Measurements from ENCODE around the gene SLC37A1. TPM values are rescaled to one million over a fixed set of nuclear protein-coding genes. Genes with fewer than 3 reads are reported as not detected.
"Not testable (repeated sequence)": the region's sequence is repeated elsewhere in the genome, so short reads cannot be mapped to it uniquely, and the experiment has no call there.

The SLC37A1 gene
- total RNA-seq, 2 donors from 2014 or later: 6.6 to 9.6 TPM

GRCh38 chr21:42624936-42625335, 111.3 kb downstream of the SLC37A1 start:
- H3K4me1 ChIP-seq (ENCODE audit: control insufficient read depth in 1 of 2, low read depth in 2 of 2): no peaks in the 10 kb centered on the region
- no peak overlapping the region for H3K27ac ChIP-seq
- H3K27me3 ChIP-seq (replicated peaks; ENCODE audit: insufficient read depth): no peaks in the 10 kb centered on the region
- no peaks in the 10 kb centered on the region for H3K9me3 ChIP-seq
- no peaks in the 10 kb centered on the region for H3K36me3 ChIP-seq
- DNase-seq (ENCODE audit: low spot score): no peak
- no peak overlapping the region for H3K4me3 ChIP-seq
- TF ChIP-seq CTCF (IDR thresholded peaks at IDR 0.05): no peak
- ATAC-seq (ENCODE audit: insufficient number of reproducible peaks, low FRiP score, low read depth): no peak

DNA sequence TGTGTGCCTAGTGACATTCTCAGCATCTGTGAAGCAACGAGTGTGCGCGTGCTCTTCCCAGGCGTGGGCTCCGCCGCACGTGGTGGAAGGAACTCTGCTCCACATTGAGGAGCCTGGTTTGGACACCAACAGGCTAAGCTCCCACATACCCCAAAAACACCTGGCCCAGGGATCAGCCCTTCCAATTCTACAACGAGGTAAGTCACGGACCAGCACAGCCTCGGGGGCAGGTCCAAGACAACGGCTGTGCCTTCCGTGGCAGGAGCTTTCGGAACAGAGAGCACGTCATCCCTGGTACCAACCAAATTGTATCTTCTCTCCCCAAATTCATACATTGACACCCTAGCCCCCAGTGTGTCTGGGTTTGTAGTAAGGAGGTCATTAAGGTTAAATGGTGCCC, 112.5 kb downstream of the SLC37A1 start:
- H3K4me3 ChIP-seq: no peak overlapping the region
- DNase-seq (ENCODE audit: low spot score) (no peak), ATAC-seq (ENCODE audit: insufficient number of reproducible peaks, low FRiP score, low read depth) (no peak)
- H3K27me3 ChIP-seq (replicated peaks; ENCODE audit: insufficient read depth): no peaks in the 10 kb centered on the region
- H3K4me1 ChIP-seq (ENCODE audit: control insufficient read depth in 1 of 2, low read depth in 2 of 2): no peaks in the 10 kb centered on the region
- H3K27ac ChIP-seq: no peak overlapping the region
- TF ChIP-seq CTCF (IDR thresholded peaks at IDR 0.05): no peak
- H3K9me3 ChIP-seq: no peaks in the 10 kb centered on the region
- no peaks in the 10 kb centered on the region for H3K36me3 ChIP-seq

DNA sequence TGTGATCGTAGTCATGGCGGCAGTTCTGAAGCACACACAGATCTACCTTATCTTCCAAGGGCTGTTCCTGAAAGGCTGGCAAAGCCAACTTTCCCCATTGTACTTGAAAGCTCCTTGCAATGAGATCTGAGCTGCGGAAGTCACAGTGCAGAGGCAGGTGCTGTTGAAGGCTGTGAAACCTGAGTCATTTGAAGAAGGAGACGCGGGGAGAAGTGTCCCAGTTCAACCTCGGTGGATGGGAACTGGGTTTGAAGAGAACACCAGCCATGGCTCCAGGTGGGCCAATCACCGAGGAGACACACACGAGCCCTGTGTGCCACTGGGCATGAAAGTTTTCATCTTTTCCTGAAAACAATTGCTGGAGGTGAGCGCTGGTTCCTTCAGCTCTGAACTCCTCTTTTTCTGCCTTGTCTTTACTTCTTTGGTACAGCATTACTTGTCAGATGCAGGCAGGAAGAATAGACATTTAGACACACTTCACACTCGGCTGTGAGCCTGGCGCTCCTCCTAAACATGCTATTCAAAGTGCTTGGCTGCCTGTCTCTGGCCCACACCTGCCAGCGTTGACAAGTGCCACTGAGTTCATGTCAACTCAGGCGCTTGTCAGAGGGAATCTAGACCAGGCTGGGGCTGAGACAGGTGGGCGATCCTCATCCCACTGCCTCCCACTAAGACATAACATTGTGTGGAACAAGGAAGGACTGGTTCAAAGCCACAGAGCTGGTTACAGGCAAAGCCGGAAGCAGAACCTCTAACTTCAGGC, 114.1 kb downstream of the SLC37A1 start:
- H3K9me3 ChIP-seq: no peaks in the 10 kb centered on the region
- ATAC-seq (ENCODE audit: insufficient number of reproducible peaks, low FRiP score, low read depth) (no peak), DNase-seq (ENCODE audit: low spot score) (no peak)
- H3K36me3 ChIP-seq: no peaks in the 10 kb centered on the region
- H3K27me3 ChIP-seq (replicated peaks; ENCODE audit: insufficient read depth): no peaks in the 10 kb centered on the region
- no peak for TF ChIP-seq CTCF (IDR thresholded peaks at IDR 0.05)
- no peaks in the 10 kb centered on the region for H3K4me1 ChIP-seq (ENCODE audit: control insufficient read depth in 1 of 2, low read depth in 2 of 2)
- no peak overlapping the region for H3K27ac ChIP-seq
- H3K4me3 ChIP-seq: no peak overlapping the region

DNA sequence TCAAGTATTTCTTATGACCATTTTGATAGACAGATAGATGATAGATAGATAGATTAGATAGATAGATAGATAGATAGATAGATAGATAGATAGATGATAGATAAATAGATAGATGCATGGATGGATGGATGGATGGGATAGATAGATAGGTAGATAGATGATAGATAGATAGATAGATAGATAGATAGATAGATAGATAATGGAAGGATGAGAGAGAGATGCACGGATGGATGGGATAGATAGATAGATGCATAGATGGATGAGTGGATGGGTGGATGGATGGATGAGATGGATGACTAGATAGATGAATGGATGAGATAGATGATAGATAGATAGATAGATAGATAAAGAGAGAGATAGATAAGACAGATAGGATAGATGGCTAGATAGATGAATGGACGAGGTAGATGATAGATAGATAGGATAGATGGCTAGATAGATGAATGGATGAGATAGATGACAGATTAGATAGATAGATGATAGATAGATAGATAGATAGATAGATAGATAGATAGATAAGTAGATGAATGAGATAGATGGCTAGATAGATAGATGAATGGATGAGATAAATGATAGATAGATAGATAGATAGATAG, 114.9 kb downstream of the SLC37A1 start:
- DNase-seq (ENCODE audit: low spot score); H3K27ac ChIP-seq; ATAC-seq (ENCODE audit: insufficient number of reproducible peaks, low FRiP score, low read depth); H3K27me3 ChIP-seq (replicated peaks; ENCODE audit: insufficient read depth); H3K9me3 ChIP-seq; H3K4me3 ChIP-seq; H3K36me3 ChIP-seq; H3K4me1 ChIP-seq (ENCODE audit: control insufficient read depth in 1 of 2, low read depth in 2 of 2): not testable (repeated sequence)

DNA sequence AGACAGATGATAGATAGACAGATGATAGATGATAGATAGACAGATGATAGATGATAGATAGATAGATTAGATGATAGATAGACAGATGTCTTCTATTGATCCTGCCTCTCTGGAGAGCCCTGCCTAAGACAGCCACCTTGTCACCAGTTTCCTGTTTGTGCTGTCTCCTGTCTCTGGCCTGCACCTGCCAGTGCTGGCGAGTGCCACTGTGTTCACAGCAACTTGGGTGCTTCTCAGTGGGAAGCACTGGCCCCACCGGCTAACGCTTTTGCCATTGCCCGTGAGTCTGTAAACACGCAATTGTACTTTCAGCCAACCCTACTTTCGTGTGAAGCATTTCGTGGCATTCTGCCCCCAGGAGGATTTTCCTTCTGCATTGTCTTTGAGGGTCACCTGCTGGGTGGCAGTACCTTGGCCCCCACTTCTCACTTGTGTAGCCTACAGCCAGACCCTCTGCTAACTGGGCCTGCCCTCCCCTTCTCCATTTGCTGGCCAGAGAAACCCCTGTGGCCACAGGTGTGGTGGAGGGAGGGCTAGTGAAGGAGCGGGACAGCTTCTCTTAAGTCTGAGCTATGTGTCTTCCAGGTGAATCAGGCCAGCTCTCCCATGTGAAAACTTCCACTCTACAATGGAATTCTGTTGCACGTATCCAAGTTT, 116.4 kb downstream of the SLC37A1 start:
- no peak for TF ChIP-seq CTCF (IDR thresholded peaks at IDR 0.05)
- H3K9me3 ChIP-seq: no peaks in the 10 kb centered on the region
- H3K27ac ChIP-seq: no peak overlapping the region
- no peak overlapping the region for H3K4me3 ChIP-seq
- ATAC-seq (ENCODE audit: insufficient number of reproducible peaks, low FRiP score, low read depth) (no peak), DNase-seq (ENCODE audit: low spot score) (no peak)
- H3K27me3 ChIP-seq (replicated peaks; ENCODE audit: insufficient read depth): no peaks in the 10 kb centered on the region
- H3K4me1 ChIP-seq (ENCODE audit: control insufficient read depth in 1 of 2, low read depth in 2 of 2): no peaks in the 10 kb centered on the region
- H3K36me3 ChIP-seq: no peaks in the 10 kb centered on the region

Data from thoracic aorta (tissue), 2 donors.